Right atrium auricular region (tissue), 2 donors: ENCODE measurements around the gene SHC2. TPM values are rescaled to one million over a fixed set of nuclear protein-coding genes. Genes with fewer than 3 reads are reported as not detected.

Experiments used
- DNase-seq: peaks from one replicate; pipeline ENCODE4 v3.0.0-alpha.2; 2019; ENCODE audit warnings: low spot score
- H3K27ac ChIP-seq, 2 donors: fragments of 200-600 bp; sonication (generic); 1 replicate in 1 of 2; 2 replicates in 1 of 2; pipeline ENCODE4 v1.5.1; 2016 to 2019
- H3K27me3 ChIP-seq, 2 donors: fragments of 200-600 bp; sonication (generic); one replicate each; pipeline versions ENCODE4 v1.5.1 to v1.6.0; 2017 to 2019
- H3K36me3 ChIP-seq: fragments of 200-600 bp; sonication (generic); one replicate; pipeline ENCODE4 v1.5.1; 2016
- H3K4me1 ChIP-seq, 2 donors: fragments of 200-600 bp; sonication (generic); one replicate each; pipeline versions ENCODE4 v1.5.1 to v1.6.0; 2017 to 2019
- H3K4me3 ChIP-seq, 2 donors: fragments of 200-600 bp; sonication (generic); 1 replicate in 1 of 2; 2 replicates in 1 of 2; pipeline ENCODE4 v1.5.1; 2017 to 2019; ENCODE audit warnings: mild to moderate bottlenecking in 1 of 2, moderate library complexity in 1 of 2
- H3K9me3 ChIP-seq, 2 donors: fragments of 200-600 bp; sonication (generic); one replicate each; pipeline ENCODE4 v1.5.1; 2019
- CTCF ChIP-seq, 2 donors: fragments of 200-600 bp; sonication (generic); IDR thresholded peaks; one replicate each; pipeline ENCODE4 v1.5.1; 2019; ENCODE audit warnings: antibody characterized with exemption in 2 of 2
- total RNA-seq, 2 donors: library from RNA; depleted of rRNA; stranded (reverse); fragments of >200 nt; gene quantifications; one replicate each; pipeline ENCODE4 v1.1.0, GENCODE V29; 2016

The SHC2 gene
- total RNA-seq, 2 donors from 2014 or later = 9.6 to 26.8 TPM

- Histone ChIP-seq H3K27ac (peak overlapping the region; percentile 77 to 80), H3K9me3 (no peaks in the 10 kb centered on the region), H3K36me3 (no peaks in the 10 kb centered on the region), H3K27me3 (no peaks in the 10 kb centered on the region), H3K4me3 (peak overlapping the region; percentile 66 to 69), H3K4me1 (peaks cover 0 to 19% of the 10 kb centered on the region in 2 donors)
- DNase-seq = peak; percentile 62
- TF ChIP-seq CTCF (IDR thresholded peaks at IDR 0.05) = no peak
These were observed 915 bp downstream of the SHC2 start for GRCh38 chr19:459724-460511.

GRCh38 chr19:458091-459042, 2.5 kb downstream of the SHC2 start:
- H3K4me3 ChIP-seq = no peak overlapping the region
- DNase-seq = no peak
- H3K27me3 ChIP-seq = no peaks in the 10 kb centered on the region

GRCh38 chr19:457636-458035, 3.2 kb downstream of the SHC2 start:
- no peak for DNase-seq
- no peaks in the 10 kb centered on the region for H3K27me3 ChIP-seq
- H3K4me3 ChIP-seq = no peak overlapping the region
- H3K9me3 ChIP-seq = no peaks in the 10 kb centered on the region
- H3K4me1 ChIP-seq = peaks cover 0 to 19% of the 10 kb centered on the region in 2 donors
- no peak overlapping the region for H3K27ac ChIP-seq
- TF ChIP-seq CTCF (IDR thresholded peaks at IDR 0.05) = no peak
- H3K36me3 ChIP-seq = no peaks in the 10 kb centered on the region

More at GRCh38 chr19:458091-459042, 2.5 kb downstream of the SHC2 start:
- no peak for TF ChIP-seq CTCF (IDR thresholded peaks at IDR 0.05)
- H3K9me3 ChIP-seq = no peaks in the 10 kb centered on the region
- no peak overlapping the region for H3K27ac ChIP-seq
- H3K36me3 ChIP-seq = no peaks in the 10 kb centered on the region
- H3K4me1 ChIP-seq = peaks cover 0 to 19% of the 10 kb centered on the region in 2 donors

- Histone ChIP-seq H3K27ac (no peak overlapping the region), H3K27me3 (no peaks in the 10 kb centered on the region), H3K36me3 (no peaks in the 10 kb centered on the region), H3K4me1 (peaks cover 0 to 13% of the 10 kb centered on the region in 2 donors), H3K9me3 (no peaks in the 10 kb centered on the region), H3K4me3 (no peak overlapping the region)
- DNase-seq = no peak
- no peak for TF ChIP-seq CTCF (IDR thresholded peaks at IDR 0.05)
These were observed 4.2 kb downstream of the SHC2 start for GRCh38 chr19:456547-457110.

GRCh38 chr19:455851-456546, 4.8 kb downstream of the SHC2 start:
- Histone ChIP-seq H3K36me3 (no peaks in the 10 kb centered on the region), H3K4me1 (peaks cover 0 to 7% of the 10 kb centered on the region in 2 donors), H3K9me3 (no peaks in the 10 kb centered on the region), H3K27me3 (no peaks in the 10 kb centered on the region), H3K27ac (no peak overlapping the region), H3K4me3 (no peak overlapping the region)
- no peak for DNase-seq
- no peak for TF ChIP-seq CTCF (IDR thresholded peaks at IDR 0.05)
